HG02588 (cell line): ENCODE results near the gene NR2F1-AS1.
"Not testable (repeated sequence)": the region's sequence is repeated elsewhere in the genome, so short reads cannot be mapped to it uniquely, and the experiment has no call there.

Source experiments
- ATAC-seq: cut with Tn5 transposase; IDR thresholded peaks from one replicate; pipeline ENCODE4 v1.9.1; 2021; ENCODE audit warnings: mild to moderate bottlenecking, moderate library complexity; ENCODE audit not compliant: unreplicated experiment

Gene NR2F1-AS1

GRCh38 chr5:93401634-93402213 lies 179.3 kb downstream of the NR2F1-AS1 start:
- ATAC-seq: no peak

- no peak for ATAC-seq
Measured at GRCh38 chr5:93399675-93400074, 181.3 kb downstream of the NR2F1-AS1 start.

GRCh38 chr5:93395971-93396379 lies 185.0 kb downstream of the NR2F1-AS1 start:
- ATAC-seq: no peak

GRCh38 chr5:93395010-93395409 lies 186.0 kb downstream of the NR2F1-AS1 start:
- no peak for ATAC-seq

- no peak for ATAC-seq
Measured at GRCh38 chr5:93394301-93394700, 186.7 kb downstream of the NR2F1-AS1 start.

GRCh38 chr5:93391169-93391568 lies 189.8 kb downstream of the NR2F1-AS1 start:
- ATAC-seq: not testable (repeated sequence)

- no peak for ATAC-seq
Measured at GRCh38 chr5:93385655-93386054, 195.4 kb downstream of the NR2F1-AS1 start.

- no peak for ATAC-seq
Measured at GRCh38 chr5:93384995-93385394, 196.0 kb downstream of the NR2F1-AS1 start.

GRCh38 chr5:93384026-93384425 lies 197.0 kb downstream of the NR2F1-AS1 start:
- ATAC-seq: no peak

- no peak for ATAC-seq
Measured at GRCh38 chr5:93382188-93382825, 198.7 kb downstream of the NR2F1-AS1 start.

GRCh38 chr5:93381057-93381456 lies 200.0 kb downstream of the NR2F1-AS1 start:
- no peak for ATAC-seq

- no peak for ATAC-seq
Measured at GRCh38 chr5:93378073-93378472, 202.9 kb downstream of the NR2F1-AS1 start.

GRCh38 chr5:93371893-93372292 lies 209.1 kb downstream of the NR2F1-AS1 start:
- ATAC-seq: no peak

GRCh38 chr5:93364378-93364777 lies 216.6 kb downstream of the NR2F1-AS1 start:
- ATAC-seq: no peak

GRCh38 chr5:93360436-93361088 lies 220.5 kb downstream of the NR2F1-AS1 start:
- ATAC-seq: no peak

GRCh38 chr5:93359960-93360305 lies 221.1 kb downstream of the NR2F1-AS1 start:
- ATAC-seq: no peak
